ENCODE results near the gene FBXO31.

The FBXO31 gene

DNA sequence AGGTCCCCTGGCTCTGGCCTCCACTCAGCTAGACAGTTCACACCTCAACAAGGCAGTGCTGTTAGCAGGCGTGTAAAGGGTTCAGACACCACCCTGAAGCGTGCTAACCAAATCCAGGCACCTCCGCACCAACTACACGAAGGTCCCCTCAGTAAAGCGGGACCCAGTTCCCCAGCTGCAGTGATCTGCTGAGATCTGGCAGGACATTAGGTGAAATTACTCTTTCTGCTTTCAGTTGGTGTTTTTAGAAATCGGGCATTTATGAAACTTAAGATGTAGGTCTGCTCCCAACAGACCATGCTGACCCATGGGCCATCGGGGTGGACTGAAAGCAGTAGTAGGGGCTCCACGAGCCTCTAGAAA lies 27.1 kb downstream of the FBXO31 start (continued):
- TF ChIP-seq, protein P1, sequence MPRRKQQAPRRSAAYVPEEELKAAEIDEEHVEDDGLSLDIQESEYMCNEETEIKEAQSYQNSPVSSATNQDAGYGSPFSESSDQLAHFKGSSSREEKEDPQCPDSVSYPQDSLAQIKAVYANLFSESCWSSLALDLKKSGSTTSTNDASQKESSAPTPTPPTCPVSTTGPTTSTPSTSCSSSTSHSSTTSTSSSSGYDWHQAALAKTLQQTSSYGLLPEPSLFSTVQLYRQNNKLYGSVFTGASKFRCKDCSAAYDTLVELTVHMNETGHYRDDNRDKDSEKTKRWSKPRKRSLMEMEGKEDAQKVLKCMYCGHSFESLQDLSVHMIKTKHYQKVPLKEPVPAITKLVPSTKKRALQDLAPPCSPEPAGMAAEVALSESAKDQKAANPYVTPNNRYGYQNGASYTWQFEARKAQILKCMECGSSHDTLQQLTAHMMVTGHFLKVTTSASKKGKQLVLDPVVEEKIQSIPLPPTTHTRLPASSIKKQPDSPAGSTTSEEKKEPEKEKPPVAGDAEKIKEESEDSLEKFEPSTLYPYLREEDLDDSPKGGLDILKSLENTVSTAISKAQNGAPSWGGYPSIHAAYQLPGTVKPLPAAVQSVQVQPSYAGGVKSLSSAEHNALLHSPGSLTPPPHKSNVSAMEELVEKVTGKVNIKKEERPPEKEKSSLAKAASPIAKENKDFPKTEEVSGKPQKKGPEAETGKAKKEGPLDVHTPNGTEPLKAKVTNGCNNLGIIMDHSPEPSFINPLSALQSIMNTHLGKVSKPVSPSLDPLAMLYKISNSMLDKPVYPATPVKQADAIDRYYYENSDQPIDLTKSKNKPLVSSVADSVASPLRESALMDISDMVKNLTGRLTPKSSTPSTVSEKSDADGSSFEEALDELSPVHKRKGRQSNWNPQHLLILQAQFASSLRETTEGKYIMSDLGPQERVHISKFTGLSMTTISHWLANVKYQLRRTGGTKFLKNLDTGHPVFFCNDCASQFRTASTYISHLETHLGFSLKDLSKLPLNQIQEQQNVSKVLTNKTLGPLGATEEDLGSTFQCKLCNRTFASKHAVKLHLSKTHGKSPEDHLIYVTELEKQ (tag by site-specific recombination; IDR thresholded peaks at IDR 0.05; ENCODE audit: borderline replicate concordance), result no peak
- TF ChIP-seq ZFP41 (tag by site-specific recombination; IDR thresholded peaks at IDR 0.05; ENCODE audit: borderline replicate concordance) (no peak), ZNF391 (tag by site-specific recombination; IDR thresholded peaks at IDR 0.05; ENCODE audit: borderline replicate concordance, low read depth) (no peak), ZNF239 (tag by site-specific recombination; IDR thresholded peaks at IDR 0.05) (no peak)

DNA sequence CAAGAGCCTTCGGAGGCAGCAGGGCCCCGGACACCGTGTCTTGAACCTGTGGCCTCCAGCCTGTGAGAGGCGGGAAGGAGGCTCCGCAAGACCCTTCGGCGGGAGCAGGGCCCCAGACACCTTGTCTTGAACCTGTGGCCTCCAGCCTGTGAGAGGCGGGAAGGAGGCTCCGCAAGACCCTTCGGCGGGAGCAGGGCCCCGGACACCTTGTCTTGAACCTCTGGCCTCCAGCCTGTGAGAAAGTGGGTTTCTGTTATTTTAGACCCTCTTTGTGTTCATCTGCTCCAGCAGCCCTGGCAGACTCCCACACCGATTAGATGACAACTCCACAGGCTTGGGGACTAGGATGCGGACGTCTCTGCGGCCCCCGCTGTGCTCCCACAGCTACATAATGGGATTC lies 30.0 kb downstream of the FBXO31 start:
- no peaks in the 10 kb centered on the region for H3K4me1 ChIP-seq (ENCODE audit: control insufficient read depth, insufficient read depth, low read length)
- no peak overlapping the region for H3K4me3 ChIP-seq (ENCODE audit: low read depth, low read length)
- ChIA-PET POLR2A (no interaction called here), CTCF (no interaction called here)
- H3K27ac ChIP-seq (ENCODE audit: extremely low read depth, low read depth, low read length), result no peak overlapping the region
- no peaks in the 10 kb centered on the region for H3K9me3 ChIP-seq (ENCODE audit: control insufficient read depth, insufficient read depth, low read depth, low read length)
- TF ChIP-seq, protein P2, sequence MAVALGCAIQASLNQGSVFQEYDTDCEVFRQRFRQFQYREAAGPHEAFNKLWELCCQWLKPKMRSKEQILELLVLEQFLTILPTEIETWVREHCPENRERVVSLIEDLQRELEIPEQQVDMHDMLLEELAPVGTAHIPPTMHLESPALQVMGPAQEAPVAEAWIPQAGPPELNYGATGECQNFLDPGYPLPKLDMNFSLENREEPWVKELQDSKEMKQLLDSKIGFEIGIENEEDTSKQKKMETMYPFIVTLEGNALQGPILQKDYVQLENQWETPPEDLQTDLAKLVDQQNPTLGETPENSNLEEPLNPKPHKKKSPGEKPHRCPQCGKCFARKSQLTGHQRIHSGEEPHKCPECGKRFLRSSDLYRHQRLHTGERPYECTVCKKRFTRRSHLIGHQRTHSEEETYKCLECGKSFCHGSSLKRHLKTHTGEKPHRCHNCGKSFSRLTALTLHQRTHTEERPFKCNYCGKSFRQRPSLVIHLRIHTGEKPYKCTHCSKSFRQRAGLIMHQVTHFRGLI (tag by site-specific recombination; IDR thresholded peaks at IDR 0.05), result no peak
- TF ChIP-seq ZNF302 (tag by site-specific recombination; IDR thresholded peaks at IDR 0.05; ENCODE audit: low read depth), result no peak
- no peak for TF ChIP-seq ZNF529 (tag by site-specific recombination; IDR thresholded peaks at IDR 0.05; ENCODE audit: insufficient replicate concordance)
- no peak for TF ChIP-seq ZNF214 (tag by site-specific recombination; IDR thresholded peaks at IDR 0.05; ENCODE audit: borderline replicate concordance)
- TF ChIP-seq ZNF394 (tag by site-specific recombination; IDR thresholded peaks at IDR 0.05; ENCODE audit: borderline replicate concordance), result no peak
- no peak for TF ChIP-seq ZNF792 (tag by site-specific recombination; IDR thresholded peaks at IDR 0.05)
- TF ChIP-seq, protein P3, sequence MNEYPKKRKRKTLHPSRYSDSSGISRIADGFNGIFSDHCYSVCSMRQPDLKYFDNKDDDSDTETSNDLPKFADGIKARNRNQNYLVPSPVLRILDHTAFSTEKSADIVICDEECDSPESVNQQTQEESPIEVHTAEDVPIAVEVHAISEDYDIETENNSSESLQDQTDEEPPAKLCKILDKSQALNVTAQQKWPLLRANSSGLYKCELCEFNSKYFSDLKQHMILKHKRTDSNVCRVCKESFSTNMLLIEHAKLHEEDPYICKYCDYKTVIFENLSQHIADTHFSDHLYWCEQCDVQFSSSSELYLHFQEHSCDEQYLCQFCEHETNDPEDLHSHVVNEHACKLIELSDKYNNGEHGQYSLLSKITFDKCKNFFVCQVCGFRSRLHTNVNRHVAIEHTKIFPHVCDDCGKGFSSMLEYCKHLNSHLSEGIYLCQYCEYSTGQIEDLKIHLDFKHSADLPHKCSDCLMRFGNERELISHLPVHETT (tag by site-specific recombination; IDR thresholded peaks at IDR 0.05), result no peak
- TF ChIP-seq ZNF473 (tag by site-specific recombination; IDR thresholded peaks at IDR 0.05), result no peak
- no peak for TF ChIP-seq ZEB2 (tag by site-specific recombination; IDR thresholded peaks at IDR 0.05)
- TF ChIP-seq ZNF837 (tag by site-specific recombination; IDR thresholded peaks at IDR 0.05), result no peak
- no peak for TF ChIP-seq ZBTB17 (tag by site-specific recombination; IDR thresholded peaks at IDR 0.05)
- TF ChIP-seq SCRT2 (tag by site-specific recombination; IDR thresholded peaks at IDR 0.05), result no peak
- no peak for TF ChIP-seq ZNF549 (tag by site-specific recombination; IDR thresholded peaks at IDR 0.05)
- no peak for TF ChIP-seq KLF16 (tag by site-specific recombination; IDR thresholded peaks at IDR 0.05)
- TF ChIP-seq, protein P4, sequence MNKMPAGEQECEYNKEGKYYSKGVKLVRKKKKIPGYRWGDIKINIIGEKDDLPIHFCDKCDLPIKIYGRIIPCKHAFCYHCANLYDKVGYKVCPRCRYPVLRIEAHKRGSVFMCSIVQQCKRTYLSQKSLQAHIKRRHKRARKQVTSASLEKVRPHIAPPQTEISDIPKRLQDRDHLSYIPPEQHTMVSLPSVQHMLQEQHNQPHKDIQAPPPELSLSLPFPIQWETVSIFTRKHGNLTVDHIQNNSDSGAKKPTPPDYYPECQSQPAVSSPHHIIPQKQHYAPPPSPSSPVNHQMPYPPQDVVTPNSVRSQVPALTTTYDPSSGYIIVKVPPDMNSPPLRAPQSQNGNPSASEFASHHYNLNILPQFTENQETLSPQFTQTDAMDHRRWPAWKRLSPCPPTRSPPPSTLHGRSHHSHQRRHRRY (tag by site-specific recombination; IDR thresholded peaks at IDR 0.05), result no peak
- no peak for TF ChIP-seq ZNF24 (tag by site-specific recombination; IDR thresholded peaks at IDR 0.05)
- no peak for TF ChIP-seq ZNF350 (tag by site-specific recombination; IDR thresholded peaks at IDR 0.05)
- TF ChIP-seq ZNF335 (tag by site-specific recombination; conservative IDR thresholded peaks at IDR 0.05), result no peak
- peaks cover 0 to 29% of the 10 kb centered on the region in 2 experiments; a peak in 2 of 3 replicates for H3K36me3 ChIP-seq (ENCODE audit: control insufficient read depth in 2 of 2, insufficient read depth in 1 of 2, low read length in 2 of 2)

Data from HEK293 (cell line).